ENCODE measurements around the gene DLG2.
A peak's percentile ranks its signal among the peaks of the same experiment; 100 is the strongest.

The DLG2 gene

GRCh38 chr11:83456075-83456474 is 2171.1 kb downstream of the DLG2 start:
- no peak overlapping the region for H4K8ac ChIP-seq (ENCODE audit: low read length)
- no peak overlapping the region for H3K4ac ChIP-seq (ENCODE audit: low read depth in 1 of 2, low read length in 2 of 2)
- H3K27me3 ChIP-seq (ENCODE audit: control insufficient read depth in 1 of 2, insufficient read depth in 1 of 2, low read length in 2 of 2) = no peaks in the 10 kb centered on the region
- peak overlapping the region in 1 of 2 experiments; percentile 96 for H3K14ac ChIP-seq (ENCODE audit: low read length in 2 of 2)
- H3K4me3 ChIP-seq (ENCODE audit: insufficient read depth in 1 of 2, low read depth in 1 of 2, low read length in 2 of 2) = no peak overlapping the region
- no peak overlapping the region for H3K9ac ChIP-seq (ENCODE audit: low read length)
- H3K27ac ChIP-seq (ENCODE audit: low read length, poor library complexity, severe bottlenecking) = no peak overlapping the region
- H3K36me3 ChIP-seq (ENCODE audit: control insufficient read depth in 1 of 2, insufficient read depth in 2 of 2, low read depth in 1 of 2, low read length in 2 of 2) = no peaks in the 10 kb centered on the region
- H3K23ac ChIP-seq (ENCODE audit: low read length in 2 of 2) = no peak overlapping the region
- no peak overlapping the region for H2AK5ac ChIP-seq (ENCODE audit: low read length, severe bottlenecking)
- no peak overlapping the region for H4K91ac ChIP-seq (ENCODE audit: low read length)
- DNase-seq = no peak
- no peaks in the 10 kb centered on the region for H3K4me1 ChIP-seq (ENCODE audit: control insufficient read depth, insufficient read depth, low read depth, low read length)
- H3K18ac ChIP-seq (ENCODE audit: low read depth in 1 of 2, low read length in 2 of 2) = no peak overlapping the region
- no peak overlapping the region for H2BK5ac ChIP-seq (ENCODE audit: low read depth, low read length, poor library complexity, severe bottlenecking)
- no peak overlapping the region for H2BK12ac ChIP-seq (ENCODE audit: low read length in 2 of 2)
- WGBS = 78% methylated on average over 11 of the region's 11 CpGs
- no peak overlapping the region for H2BK120ac ChIP-seq (ENCODE audit: low read depth, low read length)
- no peaks in the 10 kb centered on the region for H3K9me3 ChIP-seq (ENCODE audit: control insufficient read depth, low read length)
- no peaks in the 10 kb centered on the region for H3K79me1 ChIP-seq (replicated peaks; ENCODE audit: low read length, poor library complexity, severe bottlenecking)
- no peak overlapping the region for H2BK15ac ChIP-seq (ENCODE audit: low read depth, poor library complexity, severe bottlenecking)
- H3K4me2 ChIP-seq (ENCODE audit: low read length, poor library complexity, severe bottlenecking) = no peak overlapping the region
- H2AFZ ChIP-seq (ENCODE audit: low read depth, low read length) = no peak overlapping the region

- no peak overlapping the region for H3K4me2 ChIP-seq (ENCODE audit: low read length, poor library complexity, severe bottlenecking)
- H2BK5ac ChIP-seq (ENCODE audit: low read depth, low read length, poor library complexity, severe bottlenecking) = no peak overlapping the region
- no peak overlapping the region for H3K27ac ChIP-seq (ENCODE audit: low read length, poor library complexity, severe bottlenecking)
- no peaks in the 10 kb centered on the region for H3K36me3 ChIP-seq (ENCODE audit: control insufficient read depth in 1 of 2, insufficient read depth in 2 of 2, low read depth in 1 of 2, low read length in 2 of 2)
- no peak overlapping the region for H2AFZ ChIP-seq (ENCODE audit: low read depth, low read length)
- H3K9me3 ChIP-seq (ENCODE audit: control insufficient read depth, low read length) = no peaks in the 10 kb centered on the region
- no peak overlapping the region for H3K23ac ChIP-seq (ENCODE audit: low read length in 2 of 2)
- no peak overlapping the region for H3K9ac ChIP-seq (ENCODE audit: low read length)
- H2BK120ac ChIP-seq (ENCODE audit: low read depth, low read length) = no peak overlapping the region
- H4K8ac ChIP-seq (ENCODE audit: low read length) = no peak overlapping the region
- H3K4ac ChIP-seq (ENCODE audit: low read depth in 1 of 2, low read length in 2 of 2) = no peak overlapping the region
- H3K14ac ChIP-seq (ENCODE audit: low read length in 2 of 2) = no peak overlapping the region
- H2BK15ac ChIP-seq (ENCODE audit: low read depth, poor library complexity, severe bottlenecking) = no peak overlapping the region
- no peak overlapping the region for H3K4me3 ChIP-seq (ENCODE audit: insufficient read depth in 1 of 2, low read depth in 1 of 2, low read length in 2 of 2)
- 87% methylated on average over 2 of the region's 3 CpGs for WGBS
- H3K79me1 ChIP-seq (replicated peaks; ENCODE audit: low read length, poor library complexity, severe bottlenecking) = no peaks in the 10 kb centered on the region
- H3K18ac ChIP-seq (ENCODE audit: low read depth in 1 of 2, low read length in 2 of 2) = no peak overlapping the region
- H4K91ac ChIP-seq (ENCODE audit: low read length) = no peak overlapping the region
- no peak overlapping the region for H2BK12ac ChIP-seq (ENCODE audit: low read length in 2 of 2)
- H2AK5ac ChIP-seq (ENCODE audit: low read length, severe bottlenecking) = no peak overlapping the region
- no peak for DNase-seq
- H3K4me1 ChIP-seq (ENCODE audit: control insufficient read depth, insufficient read depth, low read depth, low read length) = no peaks in the 10 kb centered on the region
- no peaks in the 10 kb centered on the region for H3K27me3 ChIP-seq (ENCODE audit: control insufficient read depth in 1 of 2, insufficient read depth in 1 of 2, low read length in 2 of 2)
Observed at GRCh38 chr11:83455356-83455755, 2171.8 kb downstream of the DLG2 start.

- Histone ChIP-seq H3K4me1 (ENCODE audit: control insufficient read depth, insufficient read depth, low read depth, low read length) (no peaks in the 10 kb centered on the region), H3K27me3 (ENCODE audit: control insufficient read depth in 1 of 2, insufficient read depth in 1 of 2, low read length in 2 of 2) (no peaks in the 10 kb centered on the region), H2BK120ac (ENCODE audit: low read depth, low read length) (no peak overlapping the region), H4K91ac (ENCODE audit: low read length) (no peak overlapping the region), H3K36me3 (ENCODE audit: control insufficient read depth in 1 of 2, insufficient read depth in 2 of 2, low read depth in 1 of 2, low read length in 2 of 2) (no peaks in the 10 kb centered on the region), H3K23ac (ENCODE audit: low read length in 2 of 2) (no peak overlapping the region), H3K9ac (ENCODE audit: low read length) (no peak overlapping the region), H2BK15ac (ENCODE audit: low read depth, poor library complexity, severe bottlenecking) (no peak overlapping the region), H3K14ac (ENCODE audit: low read length in 2 of 2) (no peak overlapping the region), H2AFZ (ENCODE audit: low read depth, low read length) (no peak overlapping the region), H3K27ac (ENCODE audit: low read length, poor library complexity, severe bottlenecking) (no peak overlapping the region), H2BK5ac (ENCODE audit: low read depth, low read length, poor library complexity, severe bottlenecking) (no peak overlapping the region), H3K4ac (ENCODE audit: low read depth in 1 of 2, low read length in 2 of 2) (no peak overlapping the region), H4K8ac (ENCODE audit: low read length) (no peak overlapping the region), H2BK12ac (ENCODE audit: low read length in 2 of 2) (no peak overlapping the region), H2AK5ac (ENCODE audit: low read length, severe bottlenecking) (no peak overlapping the region), H3K9me3 (ENCODE audit: control insufficient read depth, low read length) (no peaks in the 10 kb centered on the region), H3K4me2 (ENCODE audit: low read length, poor library complexity, severe bottlenecking) (no peak overlapping the region), H3K18ac (ENCODE audit: low read depth in 1 of 2, low read length in 2 of 2) (no peak overlapping the region), H3K4me3 (ENCODE audit: insufficient read depth in 1 of 2, low read depth in 1 of 2, low read length in 2 of 2) (no peak overlapping the region), H3K79me1 (replicated peaks; ENCODE audit: low read length, poor library complexity, severe bottlenecking) (no peaks in the 10 kb centered on the region)
- no peak for DNase-seq
- WGBS = 91% methylated on average over 1 of the region's 1 CpG
Observed at GRCh38 chr11:83454674-83455073, 2172.5 kb downstream of the DLG2 start.

GRCh38 chr11:83449338-83449913 is 2177.7 kb downstream of the DLG2 start:
- H3K27me3 ChIP-seq (ENCODE audit: control insufficient read depth in 1 of 2, insufficient read depth in 1 of 2, low read length in 2 of 2) = no peaks in the 10 kb centered on the region
- WGBS = 71% methylated on average over 1 of the region's 4 CpGs
- H3K79me1 ChIP-seq (replicated peaks; ENCODE audit: low read length, poor library complexity, severe bottlenecking) = no peaks in the 10 kb centered on the region
- no peak overlapping the region for H3K9ac ChIP-seq (ENCODE audit: low read length)
- H2BK120ac ChIP-seq (ENCODE audit: low read depth, low read length) = no peak overlapping the region
- no peak for DNase-seq
- no peak overlapping the region for H4K8ac ChIP-seq (ENCODE audit: low read length)
- no peak overlapping the region for H3K4ac ChIP-seq (ENCODE audit: low read depth in 1 of 2, low read length in 2 of 2)
- no peaks in the 10 kb centered on the region for H3K9me3 ChIP-seq (ENCODE audit: control insufficient read depth, low read length)
- H3K14ac ChIP-seq (ENCODE audit: low read length in 2 of 2) = no peak overlapping the region
- H3K4me3 ChIP-seq (ENCODE audit: insufficient read depth in 1 of 2, low read depth in 1 of 2, low read length in 2 of 2) = no peak overlapping the region
- no peak overlapping the region for H2AFZ ChIP-seq (ENCODE audit: low read depth, low read length)
- no peaks in the 10 kb centered on the region for H3K36me3 ChIP-seq (ENCODE audit: control insufficient read depth in 1 of 2, insufficient read depth in 2 of 2, low read depth in 1 of 2, low read length in 2 of 2)
- H2AK5ac ChIP-seq (ENCODE audit: low read length, severe bottlenecking) = no peak overlapping the region
- no peak overlapping the region for H3K18ac ChIP-seq (ENCODE audit: low read depth in 1 of 2, low read length in 2 of 2)
- H3K27ac ChIP-seq (ENCODE audit: low read length, poor library complexity, severe bottlenecking) = no peak overlapping the region
- H2BK5ac ChIP-seq (ENCODE audit: low read depth, low read length, poor library complexity, severe bottlenecking) = no peak overlapping the region
- no peak overlapping the region for H2BK15ac ChIP-seq (ENCODE audit: low read depth, poor library complexity, severe bottlenecking)
- H3K4me2 ChIP-seq (ENCODE audit: low read length, poor library complexity, severe bottlenecking) = no peak overlapping the region
- no peaks in the 10 kb centered on the region for H3K4me1 ChIP-seq (ENCODE audit: control insufficient read depth, insufficient read depth, low read depth, low read length)
- H2BK12ac ChIP-seq (ENCODE audit: low read length in 2 of 2) = no peak overlapping the region
- H3K23ac ChIP-seq (ENCODE audit: low read length in 2 of 2) = no peak overlapping the region
- no peak overlapping the region for H4K91ac ChIP-seq (ENCODE audit: low read length)

All from mesenchymal stem cell (in vitro differentiated cells and primary cell).